HuH-7 (cell line): Measurements from ENCODE around the gene HSBP1.

Experiments
- DNase-seq: peaks from one replicate; pipeline ENCODE4 v3.0.0; 2011; ENCODE audit warnings: low spot score

HSBP1 gene

GRCh38 chr16:83840060-83840617 is 32.4 kb downstream of the HSBP1 start:
- no peak for DNase-seq

- DNase-seq = no peak
Measured at GRCh38 chr16:83842291-83842690, 34.5 kb downstream of the HSBP1 start.

GRCh38 chr16:83842756-83843507 is 35.2 kb downstream of the HSBP1 start:
- DNase-seq = no peak

- no peak for DNase-seq
Measured at GRCh38 chr16:83843657-83844056, 35.9 kb downstream of the HSBP1 start.

- DNase-seq = no peak
Measured at GRCh38 chr16:83845263-83845662, 37.5 kb downstream of the HSBP1 start.

GRCh38 chr16:83847371-83848225 is 39.8 kb downstream of the HSBP1 start:
- DNase-seq = no peak

- no peak for DNase-seq
Measured at GRCh38 chr16:83849421-83849820, 41.6 kb downstream of the HSBP1 start.

- DNase-seq = no peak
Measured at GRCh38 chr16:83850947-83851346, 43.2 kb downstream of the HSBP1 start.

- no peak for DNase-seq
Measured at GRCh38 chr16:83851473-83851872, 43.7 kb downstream of the HSBP1 start.

GRCh38 chr16:83852774-83853173 is 45.0 kb downstream of the HSBP1 start:
- DNase-seq = no peak

GRCh38 chr16:83853834-83854233 is 46.1 kb downstream of the HSBP1 start:
- no peak for DNase-seq

GRCh38 chr16:83854420-83854819 is 46.6 kb downstream of the HSBP1 start:
- no peak for DNase-seq

GRCh38 chr16:83856792-83857191 is 49.0 kb downstream of the HSBP1 start:
- no peak for DNase-seq

- no peak for DNase-seq
Measured at GRCh38 chr16:83859265-83859664, 51.5 kb downstream of the HSBP1 start.

GRCh38 chr16:83862661-83863060 is 54.9 kb downstream of the HSBP1 start:
- no peak for DNase-seq

GRCh38 chr16:83863682-83864081 is 55.9 kb downstream of the HSBP1 start:
- DNase-seq = no peak
